ENCODE measurements around the gene ABCA4.

Gene ABCA4

GRCh38 chr1:94104127-94104684 lies 16.7 kb downstream of the ABCA4 start:
- no peak for DNase-seq

DNA sequence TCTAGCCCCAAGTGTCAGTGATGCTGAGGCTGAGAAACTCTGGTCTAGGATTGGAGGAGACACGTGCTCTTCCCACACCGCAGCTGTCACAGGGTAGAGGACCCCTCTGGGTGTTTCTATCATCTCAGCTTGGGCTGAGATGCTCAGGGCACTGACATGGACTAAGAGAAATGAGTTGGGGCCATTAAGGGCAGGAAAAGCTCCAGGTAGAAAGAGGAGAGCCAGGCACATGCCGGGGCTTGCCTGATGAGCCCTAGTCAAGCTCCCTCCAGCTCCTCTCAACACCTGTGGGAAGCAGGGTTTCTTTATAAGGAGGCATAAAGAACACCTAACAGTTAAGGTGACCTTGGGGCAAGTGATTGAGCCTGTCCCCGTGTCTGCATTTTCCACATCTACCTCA lies 17.3 kb downstream of the ABCA4 start:
- DNase-seq = no peak

DNA sequence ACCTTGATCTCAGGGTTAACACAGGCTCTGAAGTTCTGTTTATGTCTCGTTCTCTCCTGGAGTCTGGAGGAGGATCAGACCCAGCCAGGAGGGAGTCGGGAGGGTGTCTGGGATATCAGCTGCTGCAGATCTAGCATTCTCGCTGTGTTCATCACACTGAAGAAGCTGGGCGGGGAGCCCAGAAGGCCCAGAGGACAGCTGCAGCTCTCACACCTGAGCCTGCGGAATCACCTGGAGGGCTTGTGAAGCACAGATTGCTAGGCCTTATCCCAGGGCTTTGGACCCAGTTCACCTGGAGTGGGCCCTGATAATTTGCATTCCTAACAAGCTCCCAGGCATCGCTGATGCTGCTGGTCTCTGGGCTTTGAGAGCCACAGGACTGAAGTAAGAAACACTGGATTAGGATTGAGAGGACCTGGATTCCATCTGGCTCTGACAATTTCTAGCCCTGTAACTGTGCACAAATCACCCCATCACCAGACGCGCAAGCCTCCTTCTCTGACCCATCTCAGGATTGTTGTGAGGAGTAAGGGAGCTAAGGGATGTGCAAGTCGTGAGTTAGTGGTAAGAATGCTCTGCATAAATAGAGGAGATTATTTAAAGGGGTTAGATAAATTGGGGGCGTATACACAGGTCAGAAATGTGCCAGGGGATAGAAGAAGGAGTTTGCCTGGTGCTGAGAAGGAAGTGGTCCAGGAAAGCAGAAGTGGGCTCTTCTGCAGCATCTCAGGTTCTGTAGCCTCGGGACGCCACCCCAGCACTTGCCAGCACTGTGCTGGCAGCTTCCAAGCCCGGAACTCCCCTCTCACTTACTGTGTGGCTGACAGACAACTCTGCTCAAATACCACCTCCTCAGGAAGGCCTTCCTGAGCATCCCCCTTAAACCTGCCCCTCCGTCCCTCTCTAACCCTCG lies 19.1 kb downstream of the ABCA4 start:
- no peak for DNase-seq

DNA sequence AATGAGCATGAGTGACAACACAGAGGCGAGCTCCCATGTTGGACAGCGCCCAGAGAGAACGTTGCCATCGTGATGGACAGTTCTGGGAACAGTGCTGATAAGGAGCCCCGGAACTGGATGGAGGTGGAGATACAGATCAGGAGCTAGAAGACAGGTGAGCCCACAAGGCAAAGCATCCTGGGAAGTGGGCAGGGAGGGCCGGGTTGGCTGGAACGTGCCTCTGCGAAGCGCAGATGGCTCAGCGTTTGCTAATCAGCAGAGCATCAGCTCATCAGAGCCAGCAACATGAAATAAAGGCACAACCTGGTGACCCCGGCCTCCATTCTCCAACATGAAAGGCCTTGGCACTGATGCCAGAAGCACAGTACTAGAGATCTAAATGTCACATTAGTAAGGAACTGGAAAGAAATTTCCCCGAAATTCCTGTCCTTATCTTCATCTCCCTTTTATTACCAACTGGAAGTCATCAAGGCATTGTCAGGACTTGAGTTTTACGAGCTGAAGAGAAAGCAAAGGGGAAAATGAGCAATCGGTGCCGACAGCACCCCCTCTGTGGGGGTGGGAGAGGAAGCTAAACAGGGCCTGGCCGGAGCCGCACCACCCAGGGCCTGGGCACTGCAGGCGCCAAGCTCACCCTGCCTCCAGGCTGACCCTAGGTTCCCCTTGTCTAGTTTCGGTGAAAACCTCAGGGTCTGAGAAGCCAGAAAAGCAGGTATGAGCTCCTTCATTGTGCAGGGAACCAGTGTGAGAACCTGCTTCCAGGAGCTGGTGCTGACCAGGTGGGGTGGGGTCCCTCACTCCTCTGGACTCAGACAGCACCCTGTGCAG lies 19.9 kb downstream of the ABCA4 start:
- no peak for DNase-seq

DNA sequence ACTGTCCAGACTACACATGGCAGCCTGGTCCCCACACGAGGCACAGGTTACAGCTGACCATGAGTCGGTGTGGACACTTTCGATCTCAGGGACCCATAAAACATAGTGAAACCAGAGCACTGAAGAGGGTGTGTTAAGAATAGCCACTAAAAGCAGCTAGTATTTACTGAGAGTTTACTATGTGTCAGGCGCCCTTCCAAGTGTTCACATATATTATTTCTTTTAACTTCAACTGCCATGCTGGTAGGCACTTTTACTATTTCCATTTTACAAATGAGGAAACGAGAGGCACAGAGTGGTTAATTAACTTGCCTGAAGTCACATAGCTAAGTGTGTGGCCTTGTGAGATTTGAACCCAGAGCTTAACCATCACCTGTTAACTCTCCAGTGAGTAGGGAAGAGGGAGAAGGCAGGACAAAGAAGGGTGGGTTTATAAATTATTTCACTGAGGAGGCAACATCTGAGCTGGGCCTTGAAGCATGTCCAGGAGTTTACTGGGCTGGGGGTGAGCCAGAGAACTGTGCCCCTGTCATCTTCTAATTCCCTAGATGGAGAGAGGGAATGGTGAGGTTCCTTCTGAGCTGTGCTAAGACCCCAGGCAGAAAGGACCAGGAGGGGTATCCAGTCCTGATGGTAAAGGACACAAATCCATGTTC lies 20.7 kb downstream of the ABCA4 start:
- DNase-seq = no peak

DNA sequence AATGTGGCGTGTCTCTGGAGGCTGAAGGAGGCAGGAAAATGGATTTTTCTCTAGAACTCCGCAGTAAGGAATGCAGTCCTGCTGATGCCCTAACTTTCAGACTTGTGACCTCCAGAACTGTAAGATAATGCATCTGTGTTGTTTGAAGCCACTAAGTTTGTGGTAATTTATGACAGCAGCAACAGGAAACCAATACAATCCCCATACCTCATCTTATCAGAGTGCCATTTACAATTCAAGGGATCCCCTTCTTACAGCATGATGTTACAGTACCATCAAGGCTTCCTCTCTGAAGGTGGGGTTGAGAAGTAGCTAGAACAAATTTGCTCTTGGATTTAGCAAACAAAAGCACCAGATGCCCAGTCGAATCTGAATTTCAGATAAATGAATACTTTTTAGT lies 21.6 kb downstream of the ABCA4 start:
- no peak for DNase-seq

DNA sequence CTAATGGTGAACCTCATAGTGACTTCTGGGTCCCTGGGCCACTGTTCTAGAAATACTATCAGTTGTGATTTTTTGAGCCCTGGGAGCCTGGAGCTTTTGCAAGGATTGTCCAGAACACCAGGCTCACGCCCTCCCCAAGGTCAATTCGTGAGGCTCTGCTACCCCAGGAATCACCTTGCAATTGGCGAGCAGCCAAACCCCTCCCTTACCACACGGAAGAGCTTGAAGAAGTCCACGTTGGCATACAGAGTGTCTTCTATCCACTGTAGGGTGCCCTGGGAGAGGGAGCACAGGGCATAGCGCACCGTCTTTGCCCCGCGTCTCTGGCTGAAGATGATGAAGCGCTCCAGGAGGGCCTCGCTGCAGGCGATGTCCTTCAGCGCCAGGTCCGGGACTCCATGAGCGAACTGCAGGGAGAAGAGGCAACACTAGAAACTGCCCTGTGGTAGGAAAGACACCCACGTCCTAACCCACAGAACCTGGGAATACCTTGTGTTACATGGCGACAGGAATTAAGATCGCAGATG lies 22.3 kb downstream of the ABCA4 start:
- DNase-seq = no peak

- DNase-seq = no peak
These were observed 24.0 kb downstream of the ABCA4 start for GRCh38 chr1:94096797-94097549.

DNA sequence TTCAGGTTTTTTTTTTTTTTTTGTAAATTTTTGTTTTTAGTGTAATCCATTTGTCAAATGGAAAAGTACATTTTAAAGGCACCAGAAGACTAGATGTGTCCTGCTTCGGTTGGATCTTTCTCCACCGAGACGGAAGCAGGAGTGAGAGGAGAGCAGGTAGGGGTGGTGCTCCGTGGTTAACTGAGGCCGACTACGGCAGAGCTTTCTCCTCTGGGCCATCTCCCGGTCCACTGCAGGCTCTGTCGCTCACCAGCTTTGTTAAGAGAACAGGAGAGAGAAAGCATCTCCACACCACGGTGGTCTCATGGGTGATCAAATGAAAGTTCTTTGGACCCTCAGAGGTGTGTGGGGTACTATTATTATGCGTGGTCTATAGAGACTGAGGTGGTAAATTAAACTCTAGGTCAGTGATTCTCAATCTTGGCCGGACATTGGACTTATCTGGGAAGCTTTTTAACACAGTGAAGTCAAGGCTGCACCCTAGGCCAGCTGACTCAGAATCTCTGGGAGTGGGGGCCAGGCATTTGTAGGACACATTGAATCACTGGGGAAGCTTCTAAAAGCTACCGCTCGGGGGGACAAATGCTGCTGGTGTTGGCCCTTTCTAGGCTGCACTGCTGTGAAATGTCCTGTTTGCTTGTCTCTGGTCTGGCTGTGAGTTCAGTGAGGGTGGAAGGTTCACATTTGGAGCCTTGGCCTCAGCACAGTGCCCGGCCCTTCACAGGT lies 25.0 kb downstream of the ABCA4 start:
- no peak for DNase-seq

GRCh38 chr1:94095112-94095637 lies 25.8 kb downstream of the ABCA4 start:
- DNase-seq = no peak

DNA sequence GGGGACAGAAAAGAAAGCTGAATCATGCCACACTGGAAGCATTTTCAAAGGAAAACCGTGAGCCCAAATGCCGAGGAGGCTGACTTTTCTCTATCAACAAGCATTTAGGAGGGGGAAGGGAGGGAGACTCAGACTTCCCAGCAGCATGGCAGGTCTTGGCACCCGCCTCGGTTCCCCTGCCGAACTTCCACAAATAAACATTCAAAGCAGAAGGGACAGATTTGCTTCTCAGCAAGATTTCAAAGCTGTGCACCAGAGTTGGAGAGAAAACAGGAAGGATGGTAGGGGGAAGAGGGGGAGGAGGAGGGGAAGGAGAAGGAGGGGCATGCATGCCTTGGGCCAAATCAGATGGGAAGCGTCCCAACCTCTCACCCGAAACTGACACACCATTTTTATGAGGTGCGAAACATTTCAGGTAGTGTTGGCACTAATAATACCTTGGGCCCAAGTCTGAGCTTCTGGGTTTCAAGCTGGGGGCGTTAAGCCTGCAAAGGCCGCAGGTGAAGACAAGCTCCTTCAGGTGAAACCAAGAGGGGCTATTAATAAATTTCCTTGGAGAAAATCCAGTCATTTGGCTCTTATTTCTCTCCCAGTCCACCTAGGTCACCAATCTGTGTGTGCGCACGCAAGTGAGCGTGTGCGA lies 26.4 kb downstream of the ABCA4 start:
- no peak for DNase-seq

DNA sequence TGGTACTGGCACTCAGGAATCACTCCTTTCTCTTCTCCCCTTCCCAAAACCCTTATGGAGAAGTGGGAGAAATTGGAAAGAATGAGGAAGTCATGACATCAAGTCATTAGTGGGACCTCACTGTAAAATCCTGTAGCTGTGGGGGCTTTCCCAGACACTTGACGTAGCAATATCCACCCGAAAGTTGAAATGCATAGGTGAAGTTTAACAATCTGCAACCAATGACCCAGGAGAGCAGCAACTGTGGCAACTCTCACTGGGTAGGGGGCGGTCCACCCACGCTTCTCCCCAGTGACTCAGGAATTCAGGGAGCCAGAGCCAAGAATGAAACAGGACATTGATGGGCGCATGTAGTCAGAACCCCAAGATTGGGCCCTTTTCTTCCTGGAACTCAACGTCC lies 27.0 kb downstream of the ABCA4 start:
- no peak for DNase-seq

DNA sequence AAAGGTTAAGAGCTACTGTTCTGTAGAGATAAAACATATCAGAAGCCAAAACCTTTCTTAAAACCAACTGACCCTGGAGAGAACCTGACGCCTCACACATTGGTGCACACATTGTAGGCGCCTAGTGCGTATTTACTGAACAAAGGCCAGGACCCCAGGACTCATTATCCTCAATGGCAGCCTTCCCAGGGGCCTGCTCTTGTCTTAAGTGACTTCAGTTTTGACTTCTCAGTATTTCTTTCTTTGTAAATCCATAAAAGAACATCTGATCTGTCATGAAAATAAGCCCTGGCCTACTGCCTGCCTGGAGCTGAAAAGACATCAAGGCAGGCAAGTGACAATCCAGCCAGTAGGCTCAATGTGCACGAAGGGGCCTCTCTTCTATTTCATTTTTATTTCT lies 27.6 kb downstream of the ABCA4 start:
- DNase-seq = no peak

DNA sequence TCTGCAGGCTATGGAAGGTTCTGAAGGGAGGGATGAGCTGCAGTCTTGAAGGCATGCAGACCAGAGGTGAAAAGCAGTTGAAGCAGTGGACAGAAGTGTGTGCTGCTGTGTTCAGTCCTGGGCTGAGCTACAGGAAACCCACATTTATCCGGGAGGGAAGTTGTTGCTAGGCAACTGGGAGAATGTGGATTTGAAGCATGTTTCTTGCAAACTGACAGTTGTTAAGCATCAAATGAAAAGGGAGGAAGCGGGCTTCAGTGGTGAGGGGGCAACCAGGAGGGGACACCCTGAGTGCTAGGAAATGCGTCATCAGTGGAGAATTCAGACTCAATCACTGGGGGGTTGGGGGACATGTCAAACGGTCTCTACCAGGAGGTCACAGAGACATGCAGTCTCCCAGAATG lies 28.7 kb downstream of the ABCA4 start:
- DNase-seq = peak; percentile 28

GRCh38 chr1:94090761-94091160 lies 30.2 kb downstream of the ABCA4 start:
- no peak for DNase-seq

DNA sequence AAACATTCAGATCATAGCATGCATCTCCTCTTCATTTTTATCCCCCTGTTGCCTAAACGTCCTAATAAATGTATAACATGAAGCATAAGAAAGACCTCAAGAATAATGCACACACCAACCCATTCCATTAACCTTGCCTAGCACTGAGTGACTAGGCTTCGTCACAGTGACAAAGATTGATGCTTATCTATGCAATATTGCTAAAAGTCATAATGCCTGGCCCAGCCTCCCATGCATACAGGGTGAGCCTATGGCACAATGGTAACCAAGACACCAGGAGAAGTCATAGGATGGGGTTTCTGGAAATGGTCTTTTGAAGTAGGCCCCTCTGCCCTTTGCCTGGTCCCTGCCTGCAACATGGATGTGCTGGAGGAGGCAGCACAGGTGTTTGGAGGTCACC lies 33.8 kb downstream of the ABCA4 start:
- DNase-seq = no peak

DNA sequence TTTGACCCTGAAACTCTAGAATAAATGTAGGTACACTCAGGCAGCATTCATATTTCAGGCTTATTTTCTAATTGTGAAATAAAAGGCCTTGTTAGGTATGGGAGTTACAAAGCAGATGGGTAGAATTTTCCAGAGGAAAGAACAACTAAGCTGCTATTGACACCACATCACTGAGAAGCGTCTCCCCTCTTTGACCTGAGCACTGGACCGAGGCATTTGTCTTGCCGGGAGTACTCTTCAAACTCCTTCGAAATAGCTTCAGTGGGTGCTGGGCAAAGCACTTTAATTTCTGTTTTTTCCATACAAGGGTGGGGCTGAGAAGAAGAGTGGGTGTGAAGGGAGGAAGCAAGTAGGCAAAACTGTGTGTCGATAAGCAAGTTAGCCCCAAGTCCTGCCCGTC lies 36.4 kb downstream of the ABCA4 start:
- no peak for DNase-seq

- no peak for DNase-seq
These were observed 36.9 kb downstream of the ABCA4 start for GRCh38 chr1:94084085-94084484.

DNA sequence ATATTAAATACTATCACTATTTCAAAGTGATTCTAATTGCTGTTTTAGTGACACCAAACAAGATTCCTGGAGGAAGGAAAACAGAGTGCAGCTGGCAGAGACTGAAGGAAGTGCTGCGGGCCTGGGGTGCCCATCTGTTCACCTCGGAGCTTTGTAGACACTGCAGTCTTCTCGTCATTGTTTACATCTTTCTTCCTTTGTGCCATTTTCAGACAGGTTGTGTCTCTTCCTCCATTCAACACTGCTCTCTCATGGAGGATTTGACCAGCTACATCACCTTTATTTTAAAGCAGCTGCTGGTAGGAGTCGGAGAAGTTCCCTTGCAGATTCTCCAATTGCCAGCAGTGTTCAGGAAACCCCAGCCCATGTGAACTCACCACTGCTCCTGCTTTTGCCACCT lies 37.3 kb downstream of the ABCA4 start:
- DNase-seq = no peak

GRCh38 chr1:94081566-94082344 lies 39.2 kb downstream of the ABCA4 start:
- no peak for DNase-seq

Data from CD4-positive, alpha-beta T cell treated with Interleukin-15 for 1 hour (primary cell).